ENCODE measurements around the gene DGKD.

DGKD gene

GRCh38 chr2:233470839-233471238 is 116.5 kb downstream of the DGKD start:
- no peak for TF ChIP-seq CTCF (IDR thresholded peaks at IDR 0.05; ENCODE audit: low read depth, low read length, missing control alignments)
- H3K4me3 ChIP-seq (replicated peaks; ENCODE audit: low read depth, low read length) = no peak overlapping the region
- no peak for DNase-seq (ENCODE audit: extremely low read depth, low read depth)

GRCh38 chr2:233471291-233472035 is 117.2 kb downstream of the DGKD start:
- H3K4me3 ChIP-seq (replicated peaks; ENCODE audit: low read depth, low read length) = no peak overlapping the region
- TF ChIP-seq CTCF (IDR thresholded peaks at IDR 0.05; ENCODE audit: low read depth, low read length, missing control alignments) = no peak
- DNase-seq (ENCODE audit: extremely low read depth, low read depth) = no peak

- no peak for TF ChIP-seq CTCF (IDR thresholded peaks at IDR 0.05; ENCODE audit: low read depth, low read length, missing control alignments)
- no peak for DNase-seq (ENCODE audit: extremely low read depth, low read depth)
- H3K4me3 ChIP-seq (replicated peaks; ENCODE audit: low read depth, low read length) = no peak overlapping the region
Observed at GRCh38 chr2:233473386-233473791, 119.1 kb downstream of the DGKD start.

GRCh38 chr2:233473878-233474277 is 119.6 kb downstream of the DGKD start:
- no peak overlapping the region for H3K4me3 ChIP-seq (replicated peaks; ENCODE audit: low read depth, low read length)
- DNase-seq (ENCODE audit: extremely low read depth, low read depth) = no peak
- no peak for TF ChIP-seq CTCF (IDR thresholded peaks at IDR 0.05; ENCODE audit: low read depth, low read length, missing control alignments)

- DNase-seq (ENCODE audit: extremely low read depth, low read depth) = no peak
- H3K4me3 ChIP-seq (replicated peaks; ENCODE audit: low read depth, low read length) = no peak overlapping the region
- no peak for TF ChIP-seq CTCF (IDR thresholded peaks at IDR 0.05; ENCODE audit: low read depth, low read length, missing control alignments)
Observed at GRCh38 chr2:233474308-233475160, 120.2 kb downstream of the DGKD start.

- no peak for TF ChIP-seq CTCF (IDR thresholded peaks at IDR 0.05; ENCODE audit: low read depth, low read length, missing control alignments)
- H3K4me3 ChIP-seq (replicated peaks; ENCODE audit: low read depth, low read length) = no peak overlapping the region
- no peak for DNase-seq (ENCODE audit: extremely low read depth, low read depth)
Observed at GRCh38 chr2:233476063-233476410, 121.7 kb downstream of the DGKD start.

Data from HFF-Myc (cell line).